Measurements from ENCODE around the gene ASB6.

The ASB6 gene, protein sequence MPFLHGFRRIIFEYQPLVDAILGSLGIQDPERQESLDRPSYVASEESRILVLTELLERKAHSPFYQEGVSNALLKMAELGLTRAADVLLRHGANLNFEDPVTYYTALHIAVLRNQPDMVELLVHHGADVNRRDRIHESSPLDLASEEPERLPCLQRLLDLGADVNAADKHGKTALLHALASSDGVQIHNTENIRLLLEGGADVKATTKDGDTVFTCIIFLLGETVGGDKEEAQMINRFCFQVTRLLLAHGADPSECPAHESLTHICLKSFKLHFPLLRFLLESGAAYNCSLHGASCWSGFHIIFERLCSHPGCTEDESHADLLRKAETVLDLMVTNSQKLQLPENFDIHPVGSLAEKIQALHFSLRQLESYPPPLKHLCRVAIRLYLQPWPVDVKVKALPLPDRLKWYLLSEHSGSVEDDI

GRCh38 chr9:129641750-129642585 is at the start of gene ASB6:
Gene ASB6 (minus strand): TSS chr9:129642151. CDS start chr9:129641999, 152 bp downstream.
- DNase-seq, result peak; percentile 20

GRCh38 chr9:129688285-129689043 is 46.5 kb upstream of the ASB6 start:
- DNase-seq, result no peak

GRCh38 chr9:129687391-129687790 is 45.4 kb upstream of the ASB6 start:
- DNase-seq, result no peak

- DNase-seq, result no peak
Measured at GRCh38 chr9:129686736-129687135, 44.8 kb upstream of the ASB6 start.

DNA sequence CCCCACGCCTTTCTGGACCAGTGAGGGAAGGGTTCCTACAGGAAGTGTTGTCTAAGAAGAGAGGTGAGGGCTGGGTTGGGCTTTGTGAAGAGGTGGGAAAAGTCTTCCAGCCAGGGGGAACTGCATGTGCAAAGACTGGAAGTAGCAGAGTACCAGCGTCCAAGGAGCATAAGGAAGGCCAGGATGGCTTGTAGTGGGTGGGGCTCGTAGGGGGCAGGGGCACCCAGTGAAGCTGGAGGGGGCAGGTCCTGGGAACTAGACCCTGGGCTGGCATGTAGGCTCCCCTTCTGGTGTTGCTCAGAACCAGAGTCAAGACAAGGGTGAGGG is 43.9 kb upstream of the ASB6 start:
- DNase-seq, result no peak

- DNase-seq, result no peak
Measured at GRCh38 chr9:129685220-129685932, 43.4 kb upstream of the ASB6 start.

DNA sequence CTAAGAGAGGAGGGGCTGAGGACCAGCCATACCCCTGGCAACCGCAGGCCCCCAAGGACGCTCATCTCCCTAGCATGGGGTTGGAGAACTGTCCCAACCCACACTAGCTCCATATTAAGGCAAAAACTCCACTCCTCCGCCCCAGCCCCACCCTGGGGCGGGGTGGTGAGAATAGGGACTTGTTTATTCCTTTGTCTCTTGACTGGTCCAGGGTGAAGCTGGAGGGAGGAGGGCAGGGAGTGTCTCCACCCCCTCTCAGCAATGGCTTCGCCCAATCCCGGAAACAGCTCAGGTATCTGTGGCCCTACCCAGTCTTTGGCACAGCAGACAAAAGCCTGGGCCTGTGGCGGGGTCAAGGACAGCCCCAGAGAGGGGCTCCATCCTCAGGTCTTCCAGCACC is 40.4 kb upstream of the ASB6 start:
- no peak for DNase-seq

GRCh38 chr9:129681924-129682323 is 40.0 kb upstream of the ASB6 start:
- DNase-seq, result no peak

DNA sequence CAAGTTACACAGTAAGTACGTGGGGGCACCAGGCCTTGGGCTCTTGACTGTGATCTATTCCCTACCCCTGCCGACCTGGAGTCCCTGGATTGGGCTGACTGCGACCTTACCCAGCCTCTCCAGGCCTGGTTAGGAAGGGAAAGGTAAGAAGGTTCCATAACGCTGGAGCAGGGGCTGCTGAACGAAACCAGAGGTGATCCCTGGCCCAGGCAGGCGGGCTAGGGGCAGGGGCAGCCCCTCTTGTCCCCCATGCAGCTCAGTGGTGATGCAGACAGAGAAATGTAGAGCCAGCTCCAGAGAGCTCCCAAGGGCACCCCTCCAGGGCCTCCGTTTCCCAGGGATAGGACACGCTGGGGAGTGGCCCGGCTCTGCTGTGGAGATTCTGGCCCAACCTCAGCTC is 37.6 kb upstream of the ASB6 start:
- DNase-seq, result no peak

GRCh38 chr9:129678844-129679243 is 36.9 kb upstream of the ASB6 start:
- no peak for DNase-seq

DNA sequence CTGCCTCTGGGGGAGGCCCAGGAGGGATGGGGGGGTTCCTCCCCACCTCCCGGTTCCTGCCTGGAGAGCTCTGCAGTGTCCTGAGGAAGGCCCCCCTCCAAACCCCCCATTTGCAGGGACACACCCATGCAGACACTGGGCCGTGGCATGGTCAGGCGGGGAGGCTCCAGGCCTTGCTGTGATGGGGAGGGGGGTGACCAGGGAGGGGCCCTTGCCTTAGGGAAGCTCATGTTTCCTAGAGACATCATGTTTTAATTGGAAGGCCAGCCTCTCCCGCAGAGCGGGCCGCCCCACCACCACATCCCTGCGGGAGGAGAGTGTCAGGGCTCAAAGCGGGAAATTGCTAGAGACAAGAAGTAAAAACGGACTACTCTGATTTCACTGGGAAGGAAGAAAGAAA is 35.5 kb upstream of the ASB6 start:
- no peak for DNase-seq

- DNase-seq, result no peak
Measured at GRCh38 chr9:129676975-129677374, 35.0 kb upstream of the ASB6 start.

DNA sequence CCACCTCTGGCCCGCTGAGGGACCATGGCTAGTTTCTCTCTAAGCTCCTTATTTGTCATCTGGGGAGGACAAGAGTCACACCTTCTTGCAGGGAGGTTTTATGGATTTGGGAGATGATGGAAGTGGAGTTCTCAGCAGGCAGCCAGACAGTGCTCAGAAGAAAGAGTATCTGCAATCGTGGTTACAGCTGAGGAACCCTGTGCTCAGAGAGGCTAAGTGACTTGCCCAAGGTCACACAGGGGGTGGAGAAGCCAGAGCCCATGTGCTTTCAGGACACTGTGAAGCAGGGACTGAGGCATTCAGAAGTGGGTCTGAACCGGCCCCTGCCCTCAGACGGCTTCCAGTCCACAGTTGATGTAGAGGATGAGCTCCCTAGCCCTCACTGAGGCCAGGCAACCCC is 34.3 kb upstream of the ASB6 start:
- DNase-seq, result no peak

DNA sequence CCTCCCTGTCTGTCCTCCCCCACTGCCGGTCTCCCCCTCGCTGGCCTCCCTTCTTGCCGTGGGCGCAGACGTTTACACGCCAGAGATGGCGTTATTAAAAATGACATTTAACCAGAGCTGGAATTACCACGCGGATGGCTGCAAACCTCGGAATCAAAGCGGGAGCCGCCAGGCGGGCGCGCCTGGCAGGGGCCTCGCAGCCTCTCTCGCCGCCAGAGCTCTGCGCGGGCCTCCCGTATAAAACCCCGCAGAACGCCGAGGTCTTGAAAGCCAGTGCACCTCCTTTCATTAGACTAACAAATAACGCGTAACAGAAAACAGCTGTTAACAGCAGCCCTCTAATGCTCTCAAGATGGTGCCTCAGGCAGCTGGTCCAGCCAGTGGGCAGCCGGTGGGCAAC is 33.7 kb upstream of the ASB6 start:
- DNase-seq, result no peak

- DNase-seq, result no peak
Measured at GRCh38 chr9:129674229-129674628, 32.3 kb upstream of the ASB6 start.

- DNase-seq, result no peak
Measured at GRCh38 chr9:129673602-129674001, 31.7 kb upstream of the ASB6 start.

DNA sequence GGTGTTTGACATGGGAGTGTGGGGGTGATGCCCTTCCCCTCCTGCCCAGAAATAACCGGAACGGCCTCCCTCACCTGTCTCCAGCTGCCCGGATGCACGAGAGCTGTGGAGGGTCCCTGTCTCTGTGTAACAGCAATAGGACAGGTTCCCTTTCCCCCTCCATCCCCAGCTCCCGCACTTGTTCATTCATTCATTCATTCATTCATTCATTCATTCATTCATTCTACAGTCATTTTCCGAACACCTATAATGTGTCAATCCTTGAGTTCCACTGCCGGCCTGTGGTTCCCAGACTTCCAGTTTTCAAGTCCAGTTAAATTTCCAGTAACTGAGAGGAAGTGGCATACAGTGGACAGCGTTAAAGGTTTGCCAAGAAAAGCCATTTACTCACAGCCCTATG is 30.8 kb upstream of the ASB6 start:
- DNase-seq, result no peak

DNA sequence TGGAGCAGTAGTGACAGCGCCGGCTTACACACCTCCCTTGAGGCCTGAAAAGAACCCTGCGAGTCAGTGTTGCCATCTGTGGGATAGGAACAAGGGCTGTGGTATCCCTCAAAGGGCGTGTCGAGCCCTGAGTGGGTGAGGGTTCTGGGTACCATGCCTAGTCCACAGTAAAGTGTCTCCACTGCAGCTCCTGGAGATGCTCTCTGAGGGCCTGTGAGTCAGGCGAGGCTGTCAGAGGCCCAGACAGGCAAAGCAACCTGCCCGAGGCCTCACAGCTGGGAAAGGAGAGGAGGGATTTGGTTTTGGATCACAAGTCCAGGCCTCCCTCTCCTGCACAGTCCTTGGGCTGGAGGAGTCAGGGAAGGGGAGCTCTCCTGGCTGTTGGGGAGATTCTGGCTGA is 29.6 kb upstream of the ASB6 start:
- DNase-seq, result no peak

GRCh38 chr9:129671065-129671464 is 29.1 kb upstream of the ASB6 start:
- no peak for DNase-seq

GRCh38 chr9:129669946-129670345 is 28.0 kb upstream of the ASB6 start:
- DNase-seq, result no peak

DNA sequence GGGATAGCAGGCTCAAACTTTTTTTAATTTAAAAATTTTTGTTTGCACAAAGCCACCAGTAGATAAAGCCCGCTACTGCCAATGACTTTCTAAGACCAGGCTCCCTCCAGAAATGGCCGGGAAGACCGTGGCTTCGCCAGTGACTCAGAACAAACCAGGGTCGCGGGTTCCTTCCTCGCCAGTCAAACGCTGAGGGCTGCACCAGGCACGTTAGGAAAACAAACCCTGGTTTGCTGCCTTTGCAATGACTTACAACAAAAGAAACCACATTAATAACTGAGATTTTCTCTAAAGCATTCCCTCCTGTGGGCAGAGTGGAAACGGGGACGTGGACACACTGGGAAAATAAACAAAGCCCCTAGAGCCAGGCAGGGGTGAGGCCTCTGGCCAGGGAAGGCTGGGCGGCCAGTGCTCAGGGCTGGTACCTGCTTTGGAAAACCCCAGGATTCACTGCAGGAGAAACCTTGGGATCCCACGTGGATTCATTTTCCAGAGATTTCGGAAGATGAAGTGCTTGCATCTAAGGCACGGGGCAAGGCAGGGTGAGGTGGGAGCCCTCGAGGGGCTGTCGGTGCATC is 27.3 kb upstream of the ASB6 start:
- DNase-seq, result no peak

GRCh38 chr9:129667850-129668249 is 25.9 kb upstream of the ASB6 start:
- DNase-seq, result no peak

DNA sequence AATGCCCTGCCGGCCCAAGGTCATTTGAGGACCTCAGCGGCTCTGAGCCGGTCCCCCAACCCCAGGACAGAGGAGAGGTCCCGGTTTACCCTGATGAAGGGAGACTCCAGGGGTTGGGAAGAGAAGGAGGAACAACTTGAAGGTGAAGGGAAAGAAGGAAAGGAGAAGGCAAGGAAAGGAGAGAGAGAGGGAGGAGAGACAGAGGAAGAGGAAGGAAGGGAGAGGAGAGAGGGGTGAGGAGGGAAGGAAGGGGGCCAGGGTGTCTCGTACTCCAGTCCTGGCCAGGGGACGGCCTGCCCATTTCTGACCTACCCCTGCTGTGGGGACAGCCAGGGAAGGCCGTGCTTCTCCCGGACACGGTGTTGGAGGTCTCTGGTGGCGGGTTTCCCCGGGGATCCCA is 25.4 kb upstream of the ASB6 start:
- no peak for DNase-seq
